ENCODE results near the gene PAQR9.

DNA sequence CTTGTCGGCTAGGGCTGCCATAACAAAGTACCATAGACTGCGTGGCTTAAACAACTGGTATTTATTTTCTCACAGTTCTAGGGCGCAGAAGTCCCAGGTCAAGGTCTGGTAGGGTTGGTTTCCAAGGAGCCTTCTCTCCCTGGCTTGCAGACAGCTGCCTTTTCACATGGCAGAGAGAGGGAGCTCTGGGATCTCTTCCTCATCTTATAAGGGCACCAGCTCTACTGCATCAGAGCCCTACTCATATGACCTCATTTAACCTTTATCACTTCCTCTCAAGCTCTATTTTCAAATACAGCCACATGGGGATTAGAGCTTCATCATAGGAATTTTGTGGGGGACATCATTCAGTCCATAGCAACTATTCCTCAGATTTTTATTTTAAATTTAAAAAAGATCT is 17.6 kb upstream of the PAQR9 start:
- TF ChIP-seq CTCF (IDR thresholded peaks at IDR 0.05 in 2 of 3, conservative IDR thresholded peaks at IDR 0.05 in 1 of 3; ENCODE audit: borderline replicate concordance in 1 of 3, insufficient read depth in 1 of 3, low read depth in 2 of 3, low read length in 2 of 3) (peak in 2 of 3 experiments; percentile 2 to 10; a peak in 1 of 6 replicates), POLR2A (IDR thresholded peaks at IDR 0.05; ENCODE audit: borderline replicate concordance, extremely low read depth, insufficient read depth, insufficient read length) (no peak)
